ENCODE data around the gene FAU.
A peak's percentile ranks its signal among the peaks of the same experiment; 100 is the strongest.
"Not testable (repeated sequence)": the region's sequence is repeated elsewhere in the genome, so short reads cannot be mapped to it uniquely, and the experiment has no call there.

FAU gene

DNA sequence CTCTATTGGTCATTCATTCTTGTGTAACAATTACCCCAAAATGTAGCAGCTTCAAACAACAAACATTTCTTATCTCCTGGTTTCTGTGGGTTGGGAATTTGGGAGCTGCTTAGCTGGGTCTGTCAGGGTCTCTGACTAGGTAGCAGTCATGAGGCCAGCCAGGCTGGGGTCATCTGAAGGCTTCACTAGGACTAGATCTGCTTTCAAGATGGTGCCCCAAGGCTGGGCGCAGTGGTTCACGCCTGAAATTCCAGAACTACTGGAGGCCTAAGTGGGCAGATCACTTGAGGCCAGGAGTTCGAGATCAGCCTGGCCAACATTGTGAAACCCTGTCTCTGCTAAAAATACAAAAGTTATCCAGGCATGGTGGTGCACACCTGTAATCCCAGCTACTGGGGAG, 35.0 kb upstream of the FAU start:
- no peak overlapping the region for H3K4me3 ChIP-seq (ENCODE audit: low read depth, low read length)
- H3K79me2 ChIP-seq (ENCODE audit: control insufficient read depth, insufficient read depth, low read length, unreplicated experiment): no peaks in the 10 kb centered on the region
- H3K27me3 ChIP-seq (ENCODE audit: insufficient read depth, low read length): no peaks in the 10 kb centered on the region
- H3K36me3 ChIP-seq (ENCODE audit: insufficient read depth, low read length): no peaks in the 10 kb centered on the region
- no peak overlapping the region for H2AFZ ChIP-seq (ENCODE audit: low read length, unreplicated experiment)
- H3K4me1 ChIP-seq (ENCODE audit: control insufficient read depth, insufficient read depth, low read length, unreplicated experiment): no peaks in the 10 kb centered on the region
- H3K27ac ChIP-seq (ENCODE audit: low read depth, low read length): no peak overlapping the region

- H2AFZ ChIP-seq (ENCODE audit: low read length, unreplicated experiment): no peak overlapping the region
- H3K79me2 ChIP-seq (ENCODE audit: control insufficient read depth, insufficient read depth, low read length, unreplicated experiment): no peaks in the 10 kb centered on the region
- no peaks in the 10 kb centered on the region for H3K4me1 ChIP-seq (ENCODE audit: control insufficient read depth, insufficient read depth, low read length, unreplicated experiment)
- H3K27me3 ChIP-seq (ENCODE audit: insufficient read depth, low read length): no peaks in the 10 kb centered on the region
- no peak overlapping the region for H3K4me3 ChIP-seq (ENCODE audit: low read depth, low read length)
- H3K27ac ChIP-seq (ENCODE audit: low read depth, low read length): no peak overlapping the region
- H3K36me3 ChIP-seq (ENCODE audit: insufficient read depth, low read length): no peaks in the 10 kb centered on the region
Measured at GRCh38 chr11:65156256-65156655, 34.3 kb upstream of the FAU start.

DNA sequence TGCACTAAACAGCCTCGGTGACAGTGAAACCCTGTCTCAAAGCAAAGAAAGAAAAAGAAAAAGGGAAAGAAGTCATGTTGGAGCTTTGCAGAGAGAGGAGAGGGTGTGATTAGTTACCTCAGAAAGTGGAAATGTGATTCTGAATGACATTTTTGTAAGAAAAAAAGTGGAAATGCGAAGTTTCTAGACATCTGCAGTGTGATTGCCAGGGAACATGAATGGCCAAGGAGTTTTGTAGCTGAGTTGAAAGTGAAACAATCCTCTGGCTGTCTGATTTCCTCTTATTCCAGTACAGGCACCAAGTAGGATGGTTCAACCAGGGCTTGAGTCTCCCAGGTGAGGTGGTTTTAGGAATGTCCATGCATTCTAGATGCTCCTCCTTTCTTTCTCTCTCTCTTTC, 30.2 kb upstream of the FAU start:
- Histone ChIP-seq H3K36me3 (ENCODE audit: insufficient read depth, low read length) (no peaks in the 10 kb centered on the region), H2AFZ (ENCODE audit: low read length, unreplicated experiment) (no peak overlapping the region), H3K4me3 (ENCODE audit: low read depth, low read length) (no peak overlapping the region), H3K27me3 (ENCODE audit: insufficient read depth, low read length) (no peaks in the 10 kb centered on the region), H3K27ac (ENCODE audit: low read depth, low read length) (no peak overlapping the region), H3K4me1 (ENCODE audit: control insufficient read depth, insufficient read depth, low read length, unreplicated experiment) (peaks cover 10% of the 10 kb centered on the region), H3K79me2 (ENCODE audit: control insufficient read depth, insufficient read depth, low read length, unreplicated experiment) (no peaks in the 10 kb centered on the region)

- Histone ChIP-seq H3K4me3 (ENCODE audit: low read depth, low read length) (no peak overlapping the region), H3K79me2 (ENCODE audit: control insufficient read depth, insufficient read depth, low read length, unreplicated experiment) (no peaks in the 10 kb centered on the region), H3K36me3 (ENCODE audit: insufficient read depth, low read length) (no peaks in the 10 kb centered on the region), H2AFZ (ENCODE audit: low read length, unreplicated experiment) (no peak overlapping the region), H3K27ac (ENCODE audit: low read depth, low read length) (no peak overlapping the region), H3K27me3 (ENCODE audit: insufficient read depth, low read length) (no peaks in the 10 kb centered on the region), H3K4me1 (ENCODE audit: control insufficient read depth, insufficient read depth, low read length, unreplicated experiment) (peaks cover 10% of the 10 kb centered on the region)
Measured at GRCh38 chr11:65151331-65151899, 29.5 kb upstream of the FAU start.

GRCh38 chr11:65150509-65151299, 28.8 kb upstream of the FAU start:
- peaks cover 10% of the 10 kb centered on the region for H3K4me1 ChIP-seq (ENCODE audit: control insufficient read depth, insufficient read depth, low read length, unreplicated experiment)
- H3K79me2 ChIP-seq (ENCODE audit: control insufficient read depth, insufficient read depth, low read length, unreplicated experiment): no peaks in the 10 kb centered on the region
- H3K27me3 ChIP-seq (ENCODE audit: insufficient read depth, low read length): no peaks in the 10 kb centered on the region
- H3K36me3 ChIP-seq (ENCODE audit: insufficient read depth, low read length): no peaks in the 10 kb centered on the region
- H3K4me3 ChIP-seq (ENCODE audit: low read depth, low read length): peak overlapping the region; percentile 52; the same call in 1 of the 2 replicates
- H3K27ac ChIP-seq (ENCODE audit: low read depth, low read length): peak overlapping the region; percentile 61; the same call in 1 of the 2 replicates
- no peak overlapping the region for H2AFZ ChIP-seq (ENCODE audit: low read length, unreplicated experiment)

DNA sequence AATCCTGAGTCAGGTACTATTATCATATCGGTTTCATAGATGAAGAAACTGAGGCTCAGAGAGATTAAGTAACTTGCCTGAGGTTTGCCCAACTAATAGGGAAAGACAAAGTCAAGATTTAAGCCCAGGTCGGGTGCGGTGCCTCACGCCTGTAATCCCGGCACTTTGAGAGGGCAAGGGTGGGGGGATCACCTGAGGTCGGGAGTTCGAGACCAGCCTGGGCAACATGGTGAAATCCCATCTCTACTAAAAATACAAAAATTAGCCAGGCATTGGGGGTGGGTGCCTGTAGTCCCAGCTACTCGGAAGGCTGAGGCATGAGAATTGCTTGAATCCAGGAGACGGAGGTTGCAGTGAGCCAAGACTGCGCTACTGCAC, 28.2 kb upstream of the FAU start:
- H2AFZ ChIP-seq (ENCODE audit: low read length, unreplicated experiment); H3K79me2 ChIP-seq (ENCODE audit: control insufficient read depth, insufficient read depth, low read length, unreplicated experiment); H3K27me3 ChIP-seq (ENCODE audit: insufficient read depth, low read length); H3K36me3 ChIP-seq (ENCODE audit: insufficient read depth, low read length): not testable (repeated sequence)
- H3K27ac ChIP-seq (ENCODE audit: low read depth, low read length): peak overlapping the region; percentile 61; the same call in 1 of the 2 replicates
- peak overlapping the region; percentile 52; the same call in 1 of the 2 replicates for H3K4me3 ChIP-seq (ENCODE audit: low read depth, low read length)
- H3K4me1 ChIP-seq (ENCODE audit: control insufficient read depth, insufficient read depth, low read length, unreplicated experiment): peaks cover 10% of the 10 kb centered on the region

DNA sequence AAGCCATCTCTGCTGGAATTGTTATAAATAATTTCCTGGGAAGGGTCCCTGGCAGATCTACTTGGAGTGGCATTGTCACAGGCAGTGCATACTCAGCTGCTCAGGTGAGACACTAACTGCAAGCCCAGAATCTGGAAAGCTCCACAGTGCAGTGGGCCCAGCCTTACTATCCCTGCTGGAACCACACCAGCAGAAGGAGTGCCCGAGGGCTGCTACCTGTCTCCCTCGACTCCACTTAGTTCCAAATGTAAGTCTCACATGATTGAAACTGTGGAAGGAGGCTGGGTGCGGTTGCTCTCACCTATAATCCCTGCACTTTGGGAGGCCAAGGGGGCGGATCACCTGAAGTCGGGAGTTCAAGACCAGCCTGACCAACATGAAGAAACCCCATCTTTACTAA, 26.7 kb upstream of the FAU start:
- H3K4me1 ChIP-seq (ENCODE audit: control insufficient read depth, insufficient read depth, low read length, unreplicated experiment): peaks cover 10% of the 10 kb centered on the region
- H3K27ac ChIP-seq (ENCODE audit: low read depth, low read length): no peak overlapping the region
- no peak overlapping the region for H2AFZ ChIP-seq (ENCODE audit: low read length, unreplicated experiment)
- H3K4me3 ChIP-seq (ENCODE audit: low read depth, low read length): no peak overlapping the region
- H3K36me3 ChIP-seq (ENCODE audit: insufficient read depth, low read length): no peaks in the 10 kb centered on the region
- H3K27me3 ChIP-seq (ENCODE audit: insufficient read depth, low read length): no peaks in the 10 kb centered on the region
- no peaks in the 10 kb centered on the region for H3K79me2 ChIP-seq (ENCODE audit: control insufficient read depth, insufficient read depth, low read length, unreplicated experiment)

DNA sequence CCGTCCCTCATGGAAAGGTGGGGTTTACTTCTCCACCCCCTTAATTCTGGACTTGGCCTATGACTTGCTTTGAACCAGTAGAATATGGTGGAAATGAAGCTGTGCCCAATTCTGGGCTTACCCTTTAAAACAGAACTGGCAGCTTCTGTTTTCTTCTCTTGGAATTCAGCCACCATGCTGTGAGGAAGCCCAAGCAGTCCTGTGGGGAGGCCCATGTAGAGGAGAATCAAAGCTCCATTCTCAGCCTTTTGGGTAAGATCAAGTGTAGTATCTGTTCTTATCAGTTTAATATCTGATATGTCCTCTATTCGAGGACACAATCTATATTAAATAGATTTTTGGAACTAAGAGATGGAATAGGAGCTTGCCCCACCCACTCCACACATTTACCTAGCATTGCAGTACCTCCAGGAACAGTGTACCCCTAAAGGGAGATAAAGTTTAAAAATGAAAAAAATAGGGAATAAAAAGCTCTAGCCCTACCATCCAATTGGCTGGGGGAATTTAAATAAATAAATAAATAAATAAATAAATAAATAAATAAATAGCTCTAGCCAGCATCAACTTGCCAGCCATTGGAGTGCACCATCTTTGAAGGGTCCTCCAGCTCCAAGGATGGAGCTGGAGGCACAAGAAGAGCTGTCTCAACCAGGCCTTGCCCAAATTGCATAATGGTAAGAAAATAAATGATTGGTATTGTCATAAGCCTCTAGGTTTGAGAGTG, 25.6 kb upstream of the FAU start:
- no peaks in the 10 kb centered on the region for H3K79me2 ChIP-seq (ENCODE audit: control insufficient read depth, insufficient read depth, low read length, unreplicated experiment)
- no peak overlapping the region for H3K27ac ChIP-seq (ENCODE audit: low read depth, low read length)
- no peaks in the 10 kb centered on the region for H3K36me3 ChIP-seq (ENCODE audit: insufficient read depth, low read length)
- H3K27me3 ChIP-seq (ENCODE audit: insufficient read depth, low read length): no peaks in the 10 kb centered on the region
- H3K4me3 ChIP-seq (ENCODE audit: low read depth, low read length): no peak overlapping the region
- peaks cover 10% of the 10 kb centered on the region for H3K4me1 ChIP-seq (ENCODE audit: control insufficient read depth, insufficient read depth, low read length, unreplicated experiment)
- no peak overlapping the region for H2AFZ ChIP-seq (ENCODE audit: low read length, unreplicated experiment)

- H3K36me3 ChIP-seq (ENCODE audit: insufficient read depth, low read length): no peaks in the 10 kb centered on the region
- no peak overlapping the region for H2AFZ ChIP-seq (ENCODE audit: low read length, unreplicated experiment)
- H3K27ac ChIP-seq (ENCODE audit: low read depth, low read length): no peak overlapping the region
- no peaks in the 10 kb centered on the region for H3K79me2 ChIP-seq (ENCODE audit: control insufficient read depth, insufficient read depth, low read length, unreplicated experiment)
- no peaks in the 10 kb centered on the region for H3K4me1 ChIP-seq (ENCODE audit: control insufficient read depth, insufficient read depth, low read length, unreplicated experiment)
- no peak overlapping the region for H3K4me3 ChIP-seq (ENCODE audit: low read depth, low read length)
- H3K27me3 ChIP-seq (ENCODE audit: insufficient read depth, low read length): peaks cover 9% of the 10 kb centered on the region; the same call in 1 of the 2 replicates
Measured at GRCh38 chr11:65141896-65142494, 20.1 kb upstream of the FAU start.

DNA sequence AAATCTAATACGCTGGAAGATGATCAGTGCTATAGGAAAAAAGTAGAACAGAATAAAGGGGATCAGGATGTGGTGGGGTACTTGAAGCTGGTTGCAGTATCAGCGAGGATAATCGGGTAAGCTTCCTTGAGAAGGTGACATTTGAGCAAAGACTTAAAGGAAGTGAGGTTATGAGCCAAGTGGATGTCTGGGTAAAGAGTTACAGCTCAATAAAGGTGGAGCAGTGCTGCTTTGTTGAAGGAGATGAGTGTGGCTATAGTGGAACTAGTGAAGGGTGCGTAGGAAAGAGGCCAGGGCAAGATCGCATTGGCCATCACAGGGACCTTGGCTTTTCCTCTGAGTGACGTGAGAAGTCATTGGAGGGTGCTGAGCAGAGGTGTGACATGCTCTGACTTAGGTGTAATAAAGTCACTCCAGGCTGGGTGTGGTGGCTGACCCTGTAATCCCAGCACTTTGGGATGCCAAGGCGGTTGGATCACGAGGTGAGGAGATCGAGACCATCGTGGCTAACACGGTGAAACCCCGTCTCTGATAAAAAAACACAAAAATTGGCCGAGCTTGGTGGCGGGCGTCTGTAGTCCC, 14.7 kb upstream of the FAU start:
- H3K27ac ChIP-seq (ENCODE audit: low read depth, low read length): no peak overlapping the region
- H3K36me3 ChIP-seq (ENCODE audit: insufficient read depth, low read length): no peaks in the 10 kb centered on the region; the same call in 1 of the 2 replicates
- H3K4me3 ChIP-seq (ENCODE audit: low read depth, low read length): no peak overlapping the region
- H3K4me1 ChIP-seq (ENCODE audit: control insufficient read depth, insufficient read depth, low read length, unreplicated experiment): peaks cover 6% of the 10 kb centered on the region
- H3K79me2 ChIP-seq (ENCODE audit: control insufficient read depth, insufficient read depth, low read length, unreplicated experiment): peaks cover 27% of the 10 kb centered on the region
- H3K27me3 ChIP-seq (ENCODE audit: insufficient read depth, low read length): peaks cover 9% of the 10 kb centered on the region; the same call in 1 of the 2 replicates
- no peak overlapping the region for H2AFZ ChIP-seq (ENCODE audit: low read length, unreplicated experiment)

Measured in ACC112 (cell line).